ENCODE data around the gene LUC7L.
"Not testable (repeated sequence)": the region's sequence is repeated elsewhere in the genome, so short reads cannot be mapped to it uniquely, and the experiment has no call there.

LUC7L gene

DNA sequence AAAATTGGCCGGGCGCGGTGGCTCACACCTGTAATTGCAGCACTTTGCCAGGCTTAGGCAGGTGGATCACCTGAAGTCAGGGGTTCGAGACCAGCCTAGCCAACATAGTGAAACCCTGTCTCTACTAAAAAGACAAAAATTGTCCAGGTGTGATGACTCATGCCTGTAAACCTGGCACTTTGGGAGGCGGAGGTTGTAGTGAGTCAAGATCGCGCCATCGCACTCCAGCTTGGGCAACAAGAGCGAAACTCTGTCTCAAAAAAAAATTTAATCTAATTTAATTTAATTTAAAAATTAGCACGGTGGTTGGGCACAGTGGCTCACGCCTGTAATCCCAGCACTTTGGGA is 50.6 kb downstream of the LUC7L start:
- DNase-seq, result no peak

DNA sequence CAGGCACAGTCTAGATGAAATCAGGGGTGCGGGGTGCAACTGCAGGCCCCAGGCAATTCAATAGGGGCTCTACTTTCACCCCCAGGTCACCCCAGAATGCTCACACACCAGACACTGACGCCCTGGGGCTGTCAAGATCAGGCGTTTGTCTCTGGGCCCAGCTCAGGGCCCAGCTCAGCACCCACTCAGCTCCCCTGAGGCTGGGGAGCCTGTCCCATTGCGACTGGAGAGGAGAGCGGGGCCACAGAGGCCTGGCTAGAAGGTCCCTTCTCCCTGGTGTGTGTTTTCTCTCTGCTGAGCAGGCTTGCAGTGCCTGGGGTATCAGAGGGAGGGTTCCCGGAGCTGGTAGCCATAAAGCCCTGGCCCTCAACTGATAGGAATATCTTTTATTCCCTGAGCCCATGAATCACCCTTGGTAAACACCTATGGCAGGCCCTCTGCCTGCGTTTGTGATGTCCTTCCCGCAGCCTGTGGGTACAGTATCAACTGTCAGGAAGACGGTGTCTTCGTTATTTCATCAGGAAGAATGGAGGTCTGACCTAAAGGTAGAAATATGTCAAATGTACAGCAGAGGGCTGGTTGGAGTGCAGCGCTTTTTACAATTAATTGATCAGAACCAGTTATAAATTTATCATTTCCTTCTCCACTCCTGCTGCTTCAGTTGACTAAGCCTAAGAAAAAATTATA is 51.1 kb downstream of the LUC7L start:
- DNase-seq, result no peak

DNA sequence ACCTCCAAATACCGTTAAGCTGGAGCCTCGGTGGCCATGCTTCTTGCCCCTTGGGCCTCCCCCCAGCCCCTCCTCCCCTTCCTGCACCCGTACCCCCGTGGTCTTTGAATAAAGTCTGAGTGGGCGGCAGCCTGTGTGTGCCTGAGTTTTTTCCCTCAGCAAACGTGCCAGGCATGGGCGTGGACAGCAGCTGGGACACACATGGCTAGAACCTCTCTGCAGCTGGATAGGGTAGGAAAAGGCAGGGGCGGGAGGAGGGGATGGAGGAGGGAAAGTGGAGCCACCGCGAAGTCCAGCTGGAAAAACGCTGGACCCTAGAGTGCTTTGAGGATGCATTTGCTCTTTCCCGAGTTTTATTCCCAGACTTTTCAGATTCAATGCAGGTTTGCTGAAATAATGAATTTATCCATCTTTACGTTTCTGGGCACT is 51.8 kb downstream of the LUC7L start:
- no peak for DNase-seq

DNA sequence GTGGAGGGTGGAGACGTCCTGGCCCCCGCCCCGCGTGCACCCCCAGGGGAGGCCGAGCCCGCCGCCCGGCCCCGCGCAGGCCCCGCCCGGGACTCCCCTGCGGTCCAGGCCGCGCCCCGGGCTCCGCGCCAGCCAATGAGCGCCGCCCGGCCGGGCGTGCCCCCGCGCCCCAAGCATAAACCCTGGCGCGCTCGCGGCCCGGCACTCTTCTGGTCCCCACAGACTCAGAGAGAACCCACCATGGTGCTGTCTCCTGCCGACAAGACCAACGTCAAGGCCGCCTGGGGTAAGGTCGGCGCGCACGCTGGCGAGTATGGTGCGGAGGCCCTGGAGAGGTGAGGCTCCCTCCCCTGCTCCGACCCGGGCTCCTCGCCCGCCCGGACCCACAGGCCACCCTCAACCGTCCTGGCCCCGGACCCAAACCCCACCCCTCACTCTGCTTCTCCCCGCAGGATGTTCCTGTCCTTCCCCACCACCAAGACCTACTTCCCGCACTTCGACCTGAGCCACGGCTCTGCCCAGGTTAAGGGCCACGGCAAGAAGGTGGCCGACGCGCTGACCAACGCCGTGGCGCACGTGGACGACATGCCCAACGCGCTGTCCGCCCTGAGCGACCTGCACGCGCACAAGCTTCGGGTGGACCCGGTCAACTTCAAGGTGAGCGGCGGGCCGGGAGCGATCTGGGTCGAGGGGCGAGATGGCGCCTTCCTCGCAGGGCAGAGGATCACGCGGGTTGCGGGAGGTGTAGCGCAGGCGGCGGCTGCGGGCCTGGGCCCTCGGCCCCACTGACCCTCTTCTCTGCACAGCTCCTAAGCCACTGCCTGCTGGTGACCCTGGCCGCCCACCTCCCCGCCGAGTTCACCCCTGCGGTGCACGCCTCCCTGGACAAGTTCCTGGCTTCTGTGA is 52.5 kb downstream of the LUC7L start, which contains the start of gene HBA1:
HBA1 (plus strand) TSS at position 204 of the 906 bp plus-strand sequence; CDS start at position 241, 37 bp downstream.
- DNase-seq, result not testable (repeated sequence)

DNA sequence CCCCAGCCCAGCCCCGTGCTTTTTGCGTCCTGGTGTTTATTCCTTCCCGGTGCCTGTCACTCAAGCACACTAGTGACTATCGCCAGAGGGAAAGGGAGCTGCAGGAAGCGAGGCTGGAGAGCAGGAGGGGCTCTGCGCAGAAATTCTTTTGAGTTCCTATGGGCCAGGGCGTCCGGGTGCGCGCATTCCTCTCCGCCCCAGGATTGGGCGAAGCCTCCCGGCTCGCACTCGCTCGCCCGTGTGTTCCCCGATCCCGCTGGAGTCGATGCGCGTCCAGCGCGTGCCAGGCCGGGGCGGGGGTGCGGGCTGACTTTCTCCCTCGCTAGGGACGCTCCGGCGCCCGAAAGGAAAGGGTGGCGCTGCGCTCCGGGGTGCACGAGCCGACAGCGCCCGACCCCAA is 53.2 kb downstream of the LUC7L start:
- DNase-seq, result not testable (repeated sequence)

DNA sequence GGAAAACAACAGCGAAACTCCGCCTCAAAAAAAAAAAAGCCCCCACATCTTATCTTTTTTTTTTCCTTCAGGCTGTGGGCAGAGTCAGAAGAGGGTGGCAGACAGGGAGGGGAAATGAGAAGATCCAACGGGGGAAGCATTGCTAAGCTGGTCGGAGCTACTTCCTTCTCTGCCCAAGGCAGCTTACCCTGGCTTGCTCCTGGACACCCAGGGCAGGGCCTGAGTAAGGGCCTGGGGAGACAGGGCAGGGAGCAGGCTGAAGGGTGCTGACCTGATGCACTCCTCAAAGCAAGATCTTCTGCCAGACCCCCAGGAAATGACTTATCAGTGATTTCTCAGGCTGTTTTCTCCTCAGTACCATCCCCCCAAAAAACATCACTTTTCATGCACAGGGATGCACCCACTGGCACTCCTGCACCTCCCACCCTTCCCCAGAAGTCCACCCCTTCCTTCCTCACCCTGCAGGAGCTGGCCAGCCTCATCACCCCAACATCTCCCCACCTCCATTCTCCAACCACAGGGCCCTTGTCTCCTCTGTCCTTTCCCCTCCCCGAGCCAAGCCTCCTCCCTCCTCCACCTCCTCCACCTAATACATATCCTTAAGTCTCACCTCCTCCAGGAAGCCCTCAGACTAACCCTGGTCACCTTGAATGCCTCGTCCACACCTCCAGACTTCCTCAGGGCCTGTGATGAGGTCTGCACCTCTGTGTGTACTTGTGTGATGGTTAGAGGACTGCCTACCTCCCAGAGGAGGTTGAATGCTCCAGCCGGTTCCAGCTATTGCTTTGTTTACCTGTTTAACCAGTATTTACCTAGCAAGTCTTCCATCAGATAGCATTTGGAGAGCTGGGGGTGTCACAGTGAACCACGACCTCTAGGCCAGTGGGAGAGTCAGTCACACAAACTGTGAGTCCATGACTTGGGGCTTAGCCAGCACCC is 54.0 kb downstream of the LUC7L start:
- no peak for DNase-seq

DNA sequence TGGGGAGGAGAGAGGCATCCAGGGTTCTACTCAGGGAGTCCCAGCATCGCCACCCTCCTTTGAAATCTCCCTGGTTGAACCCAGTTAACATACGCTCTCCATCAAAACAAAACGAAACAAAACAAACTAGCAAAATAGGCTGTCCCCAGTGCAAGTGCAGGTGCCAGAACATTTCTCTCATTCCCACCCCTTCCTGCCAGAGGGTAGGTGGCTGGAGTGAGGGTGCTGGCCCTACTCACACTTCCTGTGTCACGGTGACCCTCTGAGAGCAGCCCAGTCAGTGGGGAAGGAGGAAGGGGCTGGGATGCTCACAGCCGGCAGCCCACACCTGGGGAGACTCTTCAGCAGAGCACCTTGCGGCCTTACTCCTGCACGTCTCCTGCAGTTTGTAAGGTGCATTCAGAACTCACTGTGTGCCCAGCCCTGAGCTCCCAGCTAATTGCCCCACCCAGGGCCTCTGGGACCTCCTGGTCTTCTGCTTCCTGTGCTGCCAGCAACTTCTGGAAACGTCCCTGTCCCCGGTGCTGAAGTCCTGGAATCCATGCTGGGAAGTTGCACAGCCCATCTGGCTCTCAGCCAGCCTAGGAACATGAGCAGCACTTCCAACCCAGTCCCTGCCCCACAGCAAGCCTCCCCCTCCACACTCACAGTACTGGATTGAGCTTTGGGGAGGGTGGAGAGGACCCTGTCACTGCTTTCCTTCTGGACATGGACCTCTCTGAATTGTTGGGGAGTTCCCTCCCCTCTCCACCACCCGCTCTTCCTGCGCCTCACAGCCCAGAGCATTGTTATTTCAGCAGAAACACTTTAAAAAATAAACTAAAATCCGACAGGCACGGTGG is 55.1 kb downstream of the LUC7L start:
- DNase-seq, result not testable (repeated sequence)

DNA sequence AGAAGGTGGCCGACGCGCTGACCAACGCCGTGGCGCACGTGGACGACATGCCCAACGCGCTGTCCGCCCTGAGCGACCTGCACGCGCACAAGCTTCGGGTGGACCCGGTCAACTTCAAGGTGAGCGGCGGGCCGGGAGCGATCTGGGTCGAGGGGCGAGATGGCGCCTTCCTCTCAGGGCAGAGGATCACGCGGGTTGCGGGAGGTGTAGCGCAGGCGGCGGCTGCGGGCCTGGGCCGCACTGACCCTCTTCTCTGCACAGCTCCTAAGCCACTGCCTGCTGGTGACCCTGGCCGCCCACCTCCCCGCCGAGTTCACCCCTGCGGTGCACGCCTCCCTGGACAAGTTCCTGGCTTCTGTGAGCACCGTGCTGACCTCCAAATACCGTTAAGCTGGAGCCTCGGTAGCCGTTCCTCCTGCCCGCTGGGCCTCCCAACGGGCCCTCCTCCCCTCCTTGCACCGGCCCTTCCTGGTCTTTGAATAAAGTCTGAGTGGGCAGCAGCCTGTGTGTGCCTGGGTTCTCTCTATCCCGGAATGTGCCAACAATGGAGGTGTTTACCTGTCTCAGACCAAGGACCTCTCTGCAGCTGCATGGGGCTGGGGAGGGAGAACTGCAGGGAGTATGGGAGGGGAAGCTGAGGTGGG is 55.9 kb downstream of the LUC7L start:
- DNase-seq, result not testable (repeated sequence)

DNA sequence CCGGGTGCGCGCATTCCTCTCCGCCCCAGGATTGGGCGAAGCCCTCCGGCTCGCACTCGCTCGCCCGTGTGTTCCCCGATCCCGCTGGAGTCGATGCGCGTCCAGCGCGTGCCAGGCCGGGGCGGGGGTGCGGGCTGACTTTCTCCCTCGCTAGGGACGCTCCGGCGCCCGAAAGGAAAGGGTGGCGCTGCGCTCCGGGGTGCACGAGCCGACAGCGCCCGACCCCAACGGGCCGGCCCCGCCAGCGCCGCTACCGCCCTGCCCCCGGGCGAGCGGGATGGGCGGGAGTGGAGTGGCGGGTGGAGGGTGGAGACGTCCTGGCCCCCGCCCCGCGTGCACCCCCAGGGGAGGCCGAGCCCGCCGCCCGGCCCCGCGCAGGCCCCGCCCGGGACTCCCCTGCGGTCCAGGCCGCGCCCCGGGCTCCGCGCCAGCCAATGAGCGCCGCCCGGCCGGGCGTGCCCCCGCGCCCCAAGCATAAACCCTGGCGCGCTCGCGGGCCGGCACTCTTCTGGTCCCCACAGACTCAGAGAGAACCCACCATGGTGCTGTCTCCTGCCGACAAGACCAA is 56.8 kb downstream of the LUC7L start, which contains the start of gene HBA2:
HBA2 (plus strand) TSS at position 503 of the 568 bp plus-strand sequence; CDS start at position 540, 37 bp downstream.
- not testable (repeated sequence) for DNase-seq

DNA sequence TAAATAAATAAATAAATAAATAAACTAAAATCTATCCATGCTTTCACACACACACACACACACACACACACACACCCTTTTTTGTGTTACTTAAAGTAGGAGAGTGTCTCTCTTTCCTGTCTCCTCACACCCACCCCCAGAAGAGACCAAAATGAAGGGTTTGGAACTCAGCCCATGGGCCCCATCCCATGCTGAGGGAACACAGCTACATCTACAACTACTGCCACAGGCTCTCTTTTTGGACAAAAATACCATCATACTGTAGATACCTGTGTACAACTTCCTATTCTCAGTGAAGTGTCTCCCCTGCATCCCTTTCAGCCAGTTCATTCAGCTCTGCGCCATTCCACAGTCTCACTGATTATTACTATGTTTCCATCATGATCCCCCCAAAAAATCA is 58.5 kb downstream of the LUC7L start:
- DNase-seq, result no peak

DNA sequence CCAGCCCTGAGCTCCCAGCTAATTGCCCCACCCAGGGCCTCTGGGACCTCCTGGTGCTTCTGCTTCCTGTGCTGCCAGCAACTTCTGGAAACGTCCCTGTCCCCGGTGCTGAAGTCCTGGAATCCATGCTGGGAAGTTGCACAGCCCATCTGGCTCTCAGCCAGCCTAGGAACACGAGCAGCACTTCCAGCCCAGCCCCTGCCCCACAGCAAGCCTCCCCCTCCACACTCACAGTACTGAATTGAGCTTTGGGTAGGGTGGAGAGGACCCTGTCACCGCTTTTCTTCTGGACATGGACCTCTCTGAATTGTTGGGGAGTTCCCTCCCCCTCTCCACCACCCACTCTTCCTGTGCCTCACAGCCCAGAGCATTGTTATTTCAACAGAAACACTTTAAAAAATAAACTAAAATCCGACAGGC is 59.2 kb downstream of the LUC7L start:
- DNase-seq, result not testable (repeated sequence)

DNA sequence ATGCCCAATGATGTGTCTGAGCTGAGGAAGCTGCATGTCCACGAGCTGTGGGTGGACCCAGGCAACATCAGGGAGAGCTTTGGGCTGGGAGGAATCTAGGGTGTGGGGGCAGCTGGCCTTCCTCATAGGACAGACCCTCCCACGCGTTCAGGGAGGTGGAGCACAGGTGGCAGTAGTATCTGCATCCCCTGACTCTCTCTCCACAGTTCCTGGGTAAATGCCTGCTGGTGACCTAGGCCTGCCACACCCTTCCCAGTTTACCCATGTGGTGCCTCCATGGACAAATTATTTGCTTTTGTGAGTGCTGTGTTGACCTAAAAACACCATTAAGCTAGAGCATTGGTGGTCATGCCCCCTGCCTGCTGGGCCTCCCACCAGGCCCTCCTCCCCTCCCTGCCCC is 60.2 kb downstream of the LUC7L start:
- no peak for DNase-seq

DNA sequence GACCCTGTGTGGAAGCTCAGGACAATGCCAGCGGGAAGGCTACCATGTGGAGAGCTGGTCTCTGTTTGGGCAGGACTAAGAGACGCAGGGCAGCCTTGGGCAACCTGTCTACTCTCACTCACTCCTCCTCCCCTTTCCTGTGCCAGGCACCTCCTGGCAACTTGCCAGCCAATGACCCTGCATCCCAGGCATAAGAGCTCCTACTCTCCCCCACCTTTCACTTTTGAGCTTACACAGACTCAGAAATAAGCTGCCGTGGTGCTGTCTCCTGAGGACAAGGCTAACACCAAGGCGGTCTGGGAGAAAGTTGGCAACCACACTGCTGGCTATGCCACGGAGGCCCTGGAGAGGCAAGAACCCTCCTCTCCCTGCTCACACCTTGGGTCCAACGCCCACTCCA is 60.8 kb downstream of the LUC7L start:
- no peak for DNase-seq

DNA sequence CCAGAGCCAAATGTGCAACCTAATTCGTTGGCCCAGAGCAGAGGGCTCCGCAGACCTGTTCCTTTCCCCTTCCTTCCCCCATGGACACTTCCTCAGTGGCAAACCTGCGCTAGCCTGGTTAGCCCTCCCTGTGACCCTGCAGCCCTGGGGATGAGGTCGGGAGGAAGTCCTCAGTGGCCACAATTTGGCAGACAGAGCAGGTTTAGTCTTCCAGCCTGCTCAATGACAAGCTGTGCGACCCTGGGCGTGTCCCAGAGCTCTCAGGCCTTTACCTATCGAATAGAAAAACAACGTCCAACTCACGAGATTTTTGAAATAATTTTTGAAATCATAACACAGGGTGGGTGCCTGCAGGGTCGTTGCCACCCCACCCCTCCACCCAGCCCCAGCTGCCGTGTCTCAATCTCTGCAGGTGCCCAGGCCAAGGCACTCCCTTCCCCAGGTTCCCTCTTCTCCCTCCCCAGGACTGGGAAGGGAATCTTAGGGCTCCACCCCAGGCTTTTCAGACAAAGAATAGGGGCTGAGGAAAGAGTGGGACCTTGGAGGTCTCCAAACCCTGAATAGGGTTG is 62.0 kb downstream of the LUC7L start:
- DNase-seq, result no peak

DNA sequence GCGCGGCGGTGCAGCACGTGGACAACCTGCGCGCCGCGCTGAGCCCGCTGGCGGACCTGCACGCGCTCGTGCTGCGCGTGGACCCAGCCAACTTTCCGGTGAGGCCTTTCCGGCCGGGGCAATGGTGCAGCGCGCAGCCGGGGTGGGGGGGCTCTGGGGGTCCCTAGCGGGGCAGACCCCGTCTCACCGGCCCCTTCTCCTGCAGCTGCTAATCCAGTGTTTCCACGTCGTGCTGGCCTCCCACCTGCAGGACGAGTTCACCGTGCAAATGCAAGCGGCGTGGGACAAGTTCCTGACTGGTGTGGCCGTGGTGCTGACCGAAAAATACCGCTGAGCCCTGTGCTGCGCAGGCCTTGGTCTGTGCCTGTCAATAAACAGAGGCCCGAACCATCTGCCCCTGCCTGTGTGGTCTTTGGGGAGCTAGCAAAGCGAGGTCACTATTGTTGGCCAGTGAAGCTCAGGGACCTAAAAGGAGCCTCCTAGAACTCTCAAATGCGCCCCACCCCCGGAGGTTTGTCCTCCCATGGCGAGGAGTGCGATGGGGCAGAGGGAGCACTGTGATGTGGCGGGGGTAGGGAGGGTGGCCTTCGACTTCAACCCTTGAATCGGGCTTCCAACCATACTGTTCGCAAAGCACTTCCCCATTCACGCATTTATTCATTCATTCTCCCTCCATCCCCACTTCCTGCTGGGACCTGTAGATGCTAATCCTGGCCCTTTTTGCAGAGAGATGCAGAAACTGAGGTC is 62.7 kb downstream of the LUC7L start:
- DNase-seq, result no peak

DNA sequence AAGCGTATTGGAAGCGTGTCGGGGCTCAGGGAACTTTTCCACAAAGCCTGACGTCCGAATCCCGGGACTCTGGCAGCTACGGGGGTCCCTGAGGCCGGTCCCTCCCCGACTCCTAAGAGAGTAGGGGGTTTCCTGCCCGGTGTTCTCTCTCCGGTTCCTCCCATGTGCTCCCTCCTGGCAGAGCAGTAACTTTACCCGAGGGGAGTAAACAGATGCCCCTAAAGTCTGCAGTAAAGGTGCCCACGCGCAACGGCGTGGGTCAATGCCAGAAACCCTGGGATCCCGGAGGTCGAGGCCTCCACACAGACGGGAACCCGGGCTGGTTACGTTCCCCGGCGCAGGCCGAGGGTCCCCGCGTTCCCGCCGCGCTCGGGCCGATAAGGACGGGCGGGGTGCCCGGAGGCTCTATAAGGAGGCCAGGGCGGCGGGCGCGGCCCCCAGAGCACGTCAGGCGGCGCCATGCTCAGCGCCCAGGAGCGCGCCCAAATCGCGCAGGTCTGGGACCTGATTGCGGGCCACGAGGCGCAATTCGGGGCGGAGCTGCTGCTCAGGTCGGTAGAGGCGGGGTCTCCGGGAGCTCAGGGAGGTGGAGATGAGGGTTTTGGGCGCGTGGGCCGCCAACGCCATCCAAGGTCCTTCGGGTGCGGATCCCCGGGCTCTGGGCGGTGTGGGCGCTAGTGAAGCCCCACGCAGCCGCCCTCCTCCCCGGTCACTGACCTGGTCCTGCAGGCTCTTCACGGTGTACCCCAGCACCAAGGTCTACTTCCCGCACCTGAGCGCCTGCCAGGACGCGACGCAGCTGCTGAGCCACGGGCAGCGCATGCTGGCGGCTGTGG is 63.5 kb downstream of the LUC7L start, which contains the start of gene HBM:
HBM (plus strand) TSS at position 440 of the 836 bp plus-strand sequence; CDS start at position 460, 20 bp downstream.
- DNase-seq, result no peak

DNA sequence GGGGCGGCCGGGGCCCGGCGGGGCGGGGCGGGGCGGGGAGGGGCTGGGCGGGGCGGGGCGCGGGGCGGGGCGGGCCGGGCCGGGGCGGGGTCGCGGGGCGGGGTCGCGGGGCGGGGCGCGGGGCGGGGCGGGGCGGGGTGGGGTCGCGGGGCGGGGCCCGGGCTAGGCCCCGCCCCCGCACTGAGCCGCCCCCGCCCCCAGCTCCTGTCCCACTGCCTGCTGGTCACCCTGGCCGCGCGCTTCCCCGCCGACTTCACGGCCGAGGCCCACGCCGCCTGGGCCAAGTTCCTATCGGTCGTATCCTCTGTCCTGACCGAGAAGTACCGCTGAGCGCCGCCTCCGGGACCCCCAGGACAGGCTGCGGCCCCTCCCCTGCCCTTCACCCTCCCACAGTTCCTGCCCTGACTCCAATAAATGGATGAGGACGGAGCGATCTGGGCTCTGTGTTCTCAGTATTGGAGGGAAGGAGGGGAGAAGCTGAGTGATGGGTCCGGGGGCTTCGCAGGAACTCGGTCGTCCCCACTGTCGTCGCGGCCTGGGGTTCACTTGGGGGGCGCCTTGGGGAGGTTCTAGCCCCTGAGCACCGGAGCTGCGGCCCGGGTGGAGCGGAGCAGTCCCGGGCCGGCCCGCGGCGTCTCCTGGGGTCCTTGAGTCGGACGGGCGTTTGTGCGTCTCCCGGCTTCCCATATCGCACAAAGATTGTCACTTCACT is 64.3 kb downstream of the LUC7L start:
- DNase-seq, result no peak
